Spleen (tissue), 7 donors: ENCODE measurements around the gene EFCAB11.

Experiments
- POLR2A ChIP-seq, 3 donors: fragments of 450-650 bp; IDR thresholded peaks; one replicate each; pipeline ENCODE4 v1.5.1; 2017; ENCODE audit warnings: antibody characterized with exemption in 3 of 3, mild to moderate bottlenecking in 1 of 3
- POLR2AphosphoS5 ChIP-seq, 3 donors: sonication (generic); formaldehyde crosslinking; IDR thresholded peaks; one replicate each; pipeline ENCODE4 v1.5.1; 2017; ENCODE audit warnings: antibody characterized with exemption in 3 of 3
- TF ChIP-seq, protein P1 (sequence below), 11 experiments: fragments of 200-600 bp in 7 of 11; fragments of 450-650 bp in 4 of 11; sonication (generic) in 4 of 11; IDR thresholded peaks in 8 of 11; conservative IDR thresholded peaks in 3 of 11; 1 replicate in 7 of 11; 2 replicates in 4 of 11; pipeline versions ENCODE4 v1.4.0 to v1.8.0; 2016 to 2021; ENCODE audit warnings: antibody characterized with exemption in 11 of 11, inconsistent platforms in 4 of 11, mild to moderate bottlenecking in 1 of 11
- donor health status: DM: no; HTN: no; CAD: no; lungs with moderate emphysema.
- donor health status: DM: no; HTN: no; CAD: no.
- donor health status: DM: no; HTN: no; CAD: no.

DNA sequence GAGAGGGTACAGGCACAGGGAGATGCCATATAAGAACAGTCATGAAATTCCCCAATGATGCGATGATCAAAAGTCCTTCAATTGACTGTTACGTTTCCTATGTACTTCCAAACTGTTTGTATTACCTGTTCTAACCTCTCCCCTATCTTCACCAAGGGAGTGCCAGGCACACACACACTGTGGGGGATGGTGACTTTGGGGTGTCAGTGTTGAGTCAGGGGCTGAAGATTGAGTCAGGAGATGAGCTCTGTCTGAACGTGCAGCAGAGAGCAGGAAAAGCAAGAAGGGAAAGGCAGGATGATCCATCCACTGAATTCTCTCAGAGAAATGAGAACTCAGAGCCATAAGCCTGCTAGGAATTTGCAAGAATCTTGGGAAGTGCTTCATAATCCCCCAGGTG, 153.4 kb downstream of the EFCAB11 start:
- TF ChIP-seq, protein P1, sequence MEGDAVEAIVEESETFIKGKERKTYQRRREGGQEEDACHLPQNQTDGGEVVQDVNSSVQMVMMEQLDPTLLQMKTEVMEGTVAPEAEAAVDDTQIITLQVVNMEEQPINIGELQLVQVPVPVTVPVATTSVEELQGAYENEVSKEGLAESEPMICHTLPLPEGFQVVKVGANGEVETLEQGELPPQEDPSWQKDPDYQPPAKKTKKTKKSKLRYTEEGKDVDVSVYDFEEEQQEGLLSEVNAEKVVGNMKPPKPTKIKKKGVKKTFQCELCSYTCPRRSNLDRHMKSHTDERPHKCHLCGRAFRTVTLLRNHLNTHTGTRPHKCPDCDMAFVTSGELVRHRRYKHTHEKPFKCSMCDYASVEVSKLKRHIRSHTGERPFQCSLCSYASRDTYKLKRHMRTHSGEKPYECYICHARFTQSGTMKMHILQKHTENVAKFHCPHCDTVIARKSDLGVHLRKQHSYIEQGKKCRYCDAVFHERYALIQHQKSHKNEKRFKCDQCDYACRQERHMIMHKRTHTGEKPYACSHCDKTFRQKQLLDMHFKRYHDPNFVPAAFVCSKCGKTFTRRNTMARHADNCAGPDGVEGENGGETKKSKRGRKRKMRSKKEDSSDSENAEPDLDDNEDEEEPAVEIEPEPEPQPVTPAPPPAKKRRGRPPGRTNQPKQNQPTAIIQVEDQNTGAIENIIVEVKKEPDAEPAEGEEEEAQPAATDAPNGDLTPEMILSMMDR (IDR thresholded peaks at IDR 0.05 in 8 of 11, conservative IDR thresholded peaks at IDR 0.05 in 3 of 11): no peak
- TF ChIP-seq POLR2AphosphoS5 (IDR thresholded peaks at IDR 0.05) (no peak), POLR2A (IDR thresholded peaks at IDR 0.05) (no peak)
